ENCODE data around the gene HIC2.

- no peak for TF ChIP-seq SNAI2 (CRISPR knock-in tag; IDR thresholded peaks at IDR 0.05)
- TF ChIP-seq ZNF70 (CRISPR knock-in tag; IDR thresholded peaks at IDR 0.05) = no peak
Measured at GRCh38 chr22:21446827-21447690, 29.9 kb downstream of the HIC2 start.
